HL-60 (cell line): Measurements from ENCODE around the gene DPP8.

Experiments
- CTCF ChIP-seq: IDR thresholded peaks from one replicate; pipeline ENCODE4 v1.5.1; 2011; ENCODE audit warnings: low read length, control low read depth, inconsistent platforms; ENCODE audit not compliant: insufficient read depth
- REST ChIP-seq: IDR thresholded peaks from 2 replicates; pipeline ENCODE4 v1.6.1; 2012; ENCODE audit warnings: low read depth; ENCODE audit not compliant: insufficient replicate concordance

DNA sequence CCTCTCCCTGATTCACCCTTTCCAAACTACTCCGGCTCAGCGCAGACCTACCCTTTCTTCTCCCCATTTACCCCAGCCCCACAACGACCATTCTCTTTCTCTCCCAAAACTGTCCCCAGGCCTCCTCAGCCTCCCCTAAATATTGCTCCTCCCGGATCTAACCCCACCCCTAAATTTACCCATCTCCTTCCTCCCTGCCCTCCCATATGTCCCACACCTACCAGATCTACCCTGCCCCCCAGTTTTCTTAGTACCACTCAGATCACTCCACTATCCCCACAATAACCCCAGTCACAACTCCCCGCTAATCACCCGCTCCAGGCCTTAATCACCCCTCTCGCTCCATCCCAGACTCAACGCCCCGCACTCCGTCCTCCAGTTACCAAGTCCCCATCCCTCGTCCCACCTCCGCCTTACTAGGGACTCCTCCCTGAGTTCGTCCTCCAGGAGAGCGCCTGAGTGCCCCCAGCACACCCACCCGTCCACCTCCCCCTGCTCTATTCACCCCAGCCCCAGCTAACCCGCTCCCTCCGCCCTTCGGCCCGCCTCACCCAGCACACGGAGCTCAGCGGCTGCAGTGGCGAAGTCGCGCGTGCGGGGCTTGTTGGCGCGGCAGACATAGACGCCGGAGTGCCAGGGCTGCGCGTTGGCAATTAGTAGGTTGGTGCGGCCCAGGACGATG lies 121.1 kb downstream of the DPP8 start:
- TF ChIP-seq CTCF (no peak), REST (no peak)
